H9 (cell line): Measurements from ENCODE around the gene BTN1A1. TPM values are rescaled to one million over a fixed set of nuclear protein-coding genes. Genes with fewer than 3 reads are reported as not detected.

Source experiments
- DNase-seq: peaks from one replicate; pipeline ENCODE4 v3.0.0-alpha.2; 2017
- H2AFZ ChIP-seq: one replicate; pipeline ENCODE4 v1.6.1; 2013; ENCODE audit warnings: mild to moderate bottlenecking, low read length, control low read depth, moderate library complexity
- H2AK5ac ChIP-seq: 2 replicates; pipeline ENCODE4 v1.6.1; 2013; ENCODE audit warnings: low read length, control low read depth, mixed read lengths; ENCODE audit not compliant: insufficient read length
- H2BK120ac ChIP-seq: one replicate; pipeline ENCODE4 v1.6.1; 2013; ENCODE audit warnings: low read depth, mild to moderate bottlenecking, low read length, control low read depth, inconsistent platforms; ENCODE audit not compliant: poor library complexity, severe bottlenecking
- H2BK12ac ChIP-seq: 2 replicates; pipeline ENCODE4 v1.6.1; 2013; ENCODE audit warnings: low read length, control low read depth, mixed read lengths, low read depth; ENCODE audit not compliant: insufficient read length
- H2BK15ac ChIP-seq: 2 replicates; pipeline ENCODE4 v1.6.1; 2013; ENCODE audit warnings: low read depth, low read length, control low read depth
- H2BK20ac ChIP-seq: one replicate; pipeline ENCODE4 v1.6.1; 2013; ENCODE audit warnings: low read depth, mild to moderate bottlenecking, low read length, control low read depth, inconsistent platforms; ENCODE audit not compliant: poor library complexity, severe bottlenecking
- H2BK5ac ChIP-seq: 2 replicates; pipeline ENCODE4 v1.6.1; 2013; ENCODE audit warnings: low read length, control low read depth, mixed read lengths; ENCODE audit not compliant: insufficient read length
- H3K14ac ChIP-seq: 2 replicates; pipeline ENCODE4 v1.6.1; 2013; ENCODE audit warnings: low read length, control low read depth; ENCODE audit not compliant: insufficient read depth
- H3K18ac ChIP-seq: 2 replicates; pipeline ENCODE4 v1.6.1; 2013; ENCODE audit warnings: low read depth, mild to moderate bottlenecking, mixed read lengths, low read length, control low read depth; ENCODE audit not compliant: insufficient read length
- H3K23ac ChIP-seq: 2 replicates; pipeline ENCODE4 v1.6.1; 2013; ENCODE audit warnings: low read length, control low read depth, mixed read lengths, low read depth; ENCODE audit not compliant: insufficient read length
- H3K23me2 ChIP-seq: 2 replicates; pipeline ENCODE4 v1.6.1; 2013; ENCODE audit warnings: low read depth, mild to moderate bottlenecking, mixed read lengths, low read length, control low read depth; ENCODE audit not compliant: insufficient read length, poor library complexity, severe bottlenecking
- H3K27ac ChIP-seq: 2 replicates; pipeline ENCODE4 v1.5.1; 2013; ENCODE audit warnings: low read length, control low read depth, mixed read lengths, low read depth; ENCODE audit not compliant: insufficient read length
- H3K27me3 ChIP-seq: 2 replicates; pipeline ENCODE4 v1.6.1; 2013; ENCODE audit warnings: low read length, control low read depth, inconsistent platforms; ENCODE audit not compliant: insufficient read depth
- H3K4ac ChIP-seq: 2 replicates; pipeline ENCODE4 v1.6.1; 2013; ENCODE audit warnings: low read depth, mild to moderate bottlenecking, control low read depth, inconsistent platforms, low read length, moderate library complexity
- H3K4me1 ChIP-seq: 2 replicates; pipeline ENCODE4 v1.6.1; 2013; ENCODE audit warnings: low read length, control low read depth, inconsistent platforms; ENCODE audit not compliant: insufficient read depth
- H3K4me2 ChIP-seq: 2 replicates; pipeline ENCODE4 v1.6.1; 2013; ENCODE audit warnings: low read length, control low read depth, mixed read lengths; ENCODE audit not compliant: insufficient read length, insufficient read depth
- H3K56ac ChIP-seq: 2 replicates; pipeline ENCODE4 v1.6.1; 2013; ENCODE audit warnings: low read depth, mild to moderate bottlenecking, mixed read lengths, low read length, control low read depth; ENCODE audit not compliant: insufficient read length
- H3K79me1 ChIP-seq: 2 replicates; pipeline ENCODE4 v1.6.1; 2013; ENCODE audit warnings: low read depth, mild to moderate bottlenecking, moderate library complexity, low read length, control low read depth, inconsistent platforms; ENCODE audit not compliant: insufficient read depth, poor library complexity, severe bottlenecking
- H3K79me2 ChIP-seq: 2 replicates; pipeline ENCODE4 v1.6.1; 2013; ENCODE audit warnings: low read length, control low read depth, inconsistent platforms; ENCODE audit not compliant: insufficient read depth
- H3K9ac ChIP-seq: 2 replicates; pipeline ENCODE4 v1.6.1; 2013; ENCODE audit warnings: low read length, control low read depth, mixed read lengths; ENCODE audit not compliant: insufficient read length; ENCODE audit errors: extremely low read depth
- H3K9me3 ChIP-seq: one replicate; pipeline ENCODE4 v1.6.1; 2013; ENCODE audit warnings: low read depth, low read length, inconsistent platforms; ENCODE audit not compliant: control insufficient read depth
- H3T11ph ChIP-seq: one replicate; pipeline ENCODE4 v1.6.1; 2013; ENCODE audit warnings: mild to moderate bottlenecking, low read length, control low read depth, inconsistent platforms
- H4K20me1 ChIP-seq: one replicate; pipeline ENCODE4 v1.6.1; 2013; ENCODE audit not compliant: control insufficient read depth, insufficient read length, insufficient read depth
- H4K5ac ChIP-seq: 2 replicates; pipeline ENCODE4 v1.6.1; 2013; ENCODE audit warnings: low read depth, mild to moderate bottlenecking, mixed read lengths, low read length, control low read depth; ENCODE audit not compliant: insufficient read length
- H4K8ac ChIP-seq: replicated peaks from 2 replicates; pipeline ENCODE4 v1.6.1; 2013; ENCODE audit warnings: low read length, control low read depth, mixed read lengths, low read depth; ENCODE audit not compliant: insufficient read length
- H4K91ac ChIP-seq: 2 replicates; pipeline ENCODE4 v1.6.1; 2013; ENCODE audit warnings: low read depth, mild to moderate bottlenecking, moderate library complexity, mixed read lengths, low read length, control low read depth; ENCODE audit not compliant: insufficient read length
- H3K27ac Mint-ChIP-seq, 3 experiments: 2 replicates in 2 of 3; 3 replicates in 1 of 3; pipeline ENCODE4 v1.8.0; 2020 to 2021; ENCODE audit warnings: mixed read lengths in 3 of 3, mild to moderate bottlenecking in 1 of 3, moderate library complexity in 1 of 3
- H3K27me3 Mint-ChIP-seq: 2 replicates; pipeline ENCODE4 v1.8.0; 2021; ENCODE audit warnings: low read depth, mild to moderate bottlenecking, moderate library complexity, mixed read lengths
- H3K36me3 Mint-ChIP-seq, 3 experiments: 2 replicates in 2 of 3; 3 replicates in 1 of 3; pipeline ENCODE4 v1.8.0; 2020 to 2021; ENCODE audit warnings: low read depth in 3 of 3, mixed read lengths in 3 of 3; ENCODE audit not compliant: insufficient read depth in 1 of 3
- H3K4me1 Mint-ChIP-seq, 2 experiments: 2 replicates each; pipeline ENCODE4 v1.8.0; 2020; ENCODE audit warnings: mixed read lengths in 2 of 2
- H3K4me3 Mint-ChIP-seq, 2 experiments: 2 replicates in 1 of 2; 3 replicates in 1 of 2; pipeline ENCODE4 v1.8.0; 2020 to 2021; ENCODE audit warnings: mild to moderate bottlenecking in 2 of 2, mixed read lengths in 2 of 2, moderate library complexity in 1 of 2
- H3K9me3 Mint-ChIP-seq, 2 experiments: 2 replicates in 1 of 2; 3 replicates in 1 of 2; pipeline ENCODE4 v1.8.0; 2020; ENCODE audit warnings: mild to moderate bottlenecking in 2 of 2, mixed read lengths in 2 of 2, moderate library complexity in 1 of 2
- CTCF ChIP-seq: fragments of 200-600 bp; sonication (generic); conservative IDR thresholded peaks from 3 replicates; pipeline ENCODE4 v1.8.0; 2021; ENCODE audit warnings: antibody characterized with exemption, mild to moderate bottlenecking
- WGBS: extraction: QIAGEN DNeasy Blood & Tissue Kit; methylation state at CpG from one replicate; pipeline ENCODE4 v1.1.7; 2013; ENCODE audit warnings: missing lambda C conversion rate, low lambda C conversion rate, mixed read lengths; ENCODE audit not compliant: insufficient read length; ENCODE audit errors: extremely low coverage; 5-methylcytosine and 5-hydroxymethylcytosine counted together
- total RNA-seq: library from RNA; stranded (reverse); gene quantifications from 2 replicates; pipeline ENCODE4 v1.2.1, GENCODE V29; 2021

Gene BTN1A1
- total RNA-seq, 1 experiment from 2014 or later = 0.15 TPM

GRCh38 chr6:26478985-26479278 lies 21.2 kb upstream of the BTN1A1 start:
- no peaks in the 10 kb centered on the region; a peak in 1 of 7 replicates for H3K36me3 Mint-ChIP-seq
- H3K56ac ChIP-seq = no peak overlapping the region
- H3K4ac ChIP-seq = no peak overlapping the region
- H3K23me2 ChIP-seq = no peaks in the 10 kb centered on the region
- H3K4me2 ChIP-seq = no peak overlapping the region
- H4K5ac ChIP-seq = no peak overlapping the region
- no peaks in the 10 kb centered on the region; the same call in 1 of the 2 replicates for H3K27me3 Mint-ChIP-seq
- no peak overlapping the region for H4K91ac ChIP-seq
- no peaks in the 10 kb centered on the region for H3K79me2 ChIP-seq
- no peaks in the 10 kb centered on the region for H4K20me1 ChIP-seq
- H3K27ac Mint-ChIP-seq = no peak overlapping the region
- no peak overlapping the region for H3T11ph ChIP-seq
- no peak overlapping the region for H3K23ac ChIP-seq
- H2BK120ac ChIP-seq = no peak overlapping the region
- H3K9me3 ChIP-seq = no peaks in the 10 kb centered on the region
- H3K27ac ChIP-seq = no peak overlapping the region
- H2BK5ac ChIP-seq = no peak overlapping the region
- no peak overlapping the region for H3K4me3 Mint-ChIP-seq
- no peak overlapping the region for H3K14ac ChIP-seq
- WGBS = no CpG with 5 or more reads among the region's 3 CpGs
- no peak overlapping the region for H3K9ac ChIP-seq
- peaks cover 4% of the 10 kb centered on the region; the same call in 1 of the 2 replicates for H3K4me1 ChIP-seq
- DNase-seq = no peak
- no peak for TF ChIP-seq CTCF
- no peaks in the 10 kb centered on the region for H3K27me3 ChIP-seq
- H3K9me3 Mint-ChIP-seq = peaks cover 5 to 17% of the 10 kb centered on the region in 2 experiments; a peak in 4 of 5 replicates
- H2BK12ac ChIP-seq = no peak overlapping the region
- no peak overlapping the region for H2AK5ac ChIP-seq
- H3K79me1 ChIP-seq = no peaks in the 10 kb centered on the region
- no peak overlapping the region for H2AFZ ChIP-seq
- no peak overlapping the region for H2BK20ac ChIP-seq
- H2BK15ac ChIP-seq = no peak overlapping the region
- peaks cover 27 to 28% of the 10 kb centered on the region in 2 experiments for H3K4me1 Mint-ChIP-seq
- no peak overlapping the region for H3K18ac ChIP-seq
- no peak overlapping the region for H4K8ac ChIP-seq
